Small intestine (tissue), 16 donors: ENCODE results near the gene HS6ST1. TPM values are rescaled to one million over a fixed set of nuclear protein-coding genes. Genes with fewer than 3 reads are reported as not detected.

ENCODE experiments used
- DNase-seq, 2 donors: peaks; one replicate each; pipeline versions ENCODE4 v3.0.0 to v3.0.0-alpha.2; 2013
- FAIRE-seq: peaks from 2 replicates; lab custom pipeline; 2012; peaks lifted over from hg19 to GRCh38; lab: Jason Lieb, UNC
- H3K27ac ChIP-seq, 3 donors: one replicate each; pipeline ENCODE4 v1.5.1; 2013; ENCODE audit warnings: low read length in 2 of 3, mild to moderate bottlenecking in 2 of 3, control low read depth in 1 of 3, inconsistent platforms in 1 of 3, low read depth in 1 of 3, moderate library complexity in 1 of 3
- H3K27me3 ChIP-seq, 3 donors: one replicate each; pipeline ENCODE4 v1.6.1; 2013; ENCODE audit warnings: low read length in 3 of 3, inconsistent platforms in 1 of 3; ENCODE audit not compliant: control insufficient read depth in 3 of 3, insufficient read depth in 3 of 3
- H3K36me3 ChIP-seq, 3 donors: one replicate each; pipeline ENCODE4 v1.6.1; 2013; ENCODE audit warnings: low read length in 3 of 3, inconsistent platforms in 1 of 3, low read depth in 1 of 3, mild to moderate bottlenecking in 1 of 3, moderate library complexity in 1 of 3; ENCODE audit not compliant: control insufficient read depth in 3 of 3, insufficient read depth in 2 of 3
- H3K4me1 ChIP-seq, 3 donors: one replicate each; pipeline ENCODE4 v1.6.1; 2013; ENCODE audit warnings: low read length in 2 of 3, inconsistent platforms in 1 of 3, low read depth in 1 of 3, mild to moderate bottlenecking in 1 of 3, moderate library complexity in 1 of 3; ENCODE audit not compliant: control insufficient read depth in 3 of 3, insufficient read depth in 2 of 3
- H3K4me3 ChIP-seq, 3 donors: one replicate each; pipeline ENCODE4 v1.5.1; 2013; ENCODE audit warnings: low read length in 3 of 3, control low read depth in 1 of 3, inconsistent platforms in 1 of 3, low read depth in 1 of 3, mild to moderate bottlenecking in 1 of 3, moderate library complexity in 1 of 3
- H3K9me3 ChIP-seq, 2 donors: one replicate each; pipeline ENCODE4 v1.6.1; 2013; ENCODE audit warnings: low read depth in 1 of 2, low read length in 1 of 2; ENCODE audit not compliant: control insufficient read depth in 2 of 2, insufficient read depth in 1 of 2
- WGBS, 3 donors: extraction: QIAGEN DNeasy Blood & Tissue Kit; methylation state at CpG; one replicate each; pipeline ENCODE4 v1.1.7; 2013; 5-methylcytosine and 5-hydroxymethylcytosine counted together
- long read RNA-seq, 10 donors: transcript quantifications; one replicate each; lab custom pipeline, GENCODE V29; 2026
- polyA plus RNA-seq, 4 donors: library from polyadenylated mRNA; stranded (reverse) in 3 of 4; unstranded in 1 of 4; fragments of 200-250 nt in 3 of 4; fragments of 120-200 nt in 1 of 4; gene quantifications; one replicate each; pipeline versions ENCODE4 v1.2.1 to v1.2.3, GENCODE V29; 2013
- donor health status: healthy with polysubstance abuse.
- donor health status: control.
- donor health status: control.
- donor health status: Bipolar disorder and iron deficiency.
- donor health status: healthy.

The HS6ST1 gene
- polyA plus RNA-seq: 10 to 100 TPM in 2 of 4 donors, 1 to 10 TPM in 2; 4.0 to 20.7 (median 12.5) TPM
- long read RNA-seq, donor 1: 0 reads
- long read RNA-seq, donor 2, partial matches to known transcripts: 0 of 1 reads
- long read RNA-seq, donor 2, other reads (novel, unspliced or antisense): 0 of 1 reads
- long read RNA-seq, donor 3, partial matches to known transcripts: 0 of 2 reads
- long read RNA-seq, donor 3, other reads (novel, unspliced or antisense): 0 of 2 reads
- long read RNA-seq, donor 4: 0 reads
- long read RNA-seq, donor 5, partial matches to known transcripts: 0 of 4 reads
- long read RNA-seq, donor 5, other reads (novel, unspliced or antisense): 0 of 4 reads
- long read RNA-seq, donor 6, partial matches to known transcripts: 0 of 1 reads
- long read RNA-seq, donor 6, other reads (novel, unspliced or antisense): 0 of 1 reads
- long read RNA-seq, donor 7: 0 reads
- long read RNA-seq, donor 8, partial matches to known transcripts: 0 of 3 reads
- long read RNA-seq, donor 8, other reads (novel, unspliced or antisense): 0 of 3 reads
- long read RNA-seq, donor 9, partial matches to known transcripts: 0 of 1 reads
- long read RNA-seq, donor 9, other reads (novel, unspliced or antisense): 0 of 1 reads
- long read RNA-seq, donor 10, partial matches to known transcripts: 0 of 4 reads
- long read RNA-seq, donor 10, other reads (novel, unspliced or antisense): 0 of 4 reads

- peak within 1 kb of the TSS; percentile 65 to 82 (median 71) for H3K4me3 ChIP-seq
- DNase-seq (peak; percentile 80 to 95), FAIRE-seq (no peak)
- peaks cover 0 to 31% (median 0%) of the 10 kb centered on the region in 3 donors for H3K36me3 ChIP-seq
- H3K27me3 ChIP-seq: peaks cover 0 to 5% (median 0%) of the 10 kb centered on the region in 3 donors
- peak within 1 kb of the TSS in 1 of 3 donors; percentile 52 for H3K27ac ChIP-seq
- H3K4me1 ChIP-seq: peaks cover 2 to 17% (median 3%) of the 10 kb centered on the region in 3 donors
- no peaks in the 10 kb centered on the region for H3K9me3 ChIP-seq
- WGBS, 3 donors: 1 to 2% (median 2%) methylated on average over 48 to 84 of the region's 84 CpGs
These were observed at the start of gene HS6ST1 for GRCh38 chr2:128318776-128319464. Gene HS6ST1 (minus strand): TSS chr2:128318868. CDS start chr2:128318563, 305 bp downstream.

GRCh38 chr2:128367601-128368359, 49.1 kb upstream of the HS6ST1 start:
- WGBS, 3 donors: 79 to 90% (median 87%) methylated on average over 23 of the region's 23 CpGs
- H3K9me3 ChIP-seq: no peaks in the 10 kb centered on the region
- H3K27ac ChIP-seq: no peak overlapping the region
- no peaks in the 10 kb centered on the region for H3K4me1 ChIP-seq
- DNase-seq: no peak
- no peak for FAIRE-seq
- no peaks in the 10 kb centered on the region for H3K27me3 ChIP-seq
- no peak overlapping the region for H3K4me3 ChIP-seq
- H3K36me3 ChIP-seq: no peaks in the 10 kb centered on the region

GRCh38 chr2:128366713-128367511, 48.2 kb upstream of the HS6ST1 start:
- H3K36me3 ChIP-seq: no peaks in the 10 kb centered on the region
- 73 to 78% (median 76%) methylated on average over 7 to 10 of the region's 10 CpGs for WGBS, 3 donors
- FAIRE-seq (no peak), DNase-seq (no peak)
- no peak overlapping the region for H3K4me3 ChIP-seq
- no peaks in the 10 kb centered on the region for H3K9me3 ChIP-seq
- peaks cover 0 to 7% (median 0%) of the 10 kb centered on the region in 3 donors for H3K4me1 ChIP-seq
- H3K27ac ChIP-seq: no peak overlapping the region
- H3K27me3 ChIP-seq: no peaks in the 10 kb centered on the region

GRCh38 chr2:128365217-128365905, 46.7 kb upstream of the HS6ST1 start:
- no peak for DNase-seq
- 87 to 89% (median 88%) methylated on average over 12 of the region's 12 CpGs for WGBS, 3 donors
- Histone ChIP-seq H3K27ac (no peak overlapping the region), H3K36me3 (no peaks in the 10 kb centered on the region), H3K4me1 (peaks cover 0 to 7% (median 0%) of the 10 kb centered on the region in 3 donors), H3K27me3 (no peaks in the 10 kb centered on the region), H3K4me3 (no peak overlapping the region), H3K9me3 (no peaks in the 10 kb centered on the region)
- FAIRE-seq: no peak

GRCh38 chr2:128364441-128364911, 45.8 kb upstream of the HS6ST1 start:
- WGBS, 3 donors: 87 to 95% (median 94%) methylated on average over 7 to 8 of the region's 8 CpGs
- no peak overlapping the region for H3K27ac ChIP-seq
- no peak overlapping the region for H3K4me3 ChIP-seq
- H3K9me3 ChIP-seq: peaks cover 0 to 2% of the 10 kb centered on the region in 2 donors
- H3K36me3 ChIP-seq: no peaks in the 10 kb centered on the region
- DNase-seq: no peak
- FAIRE-seq: no peak
- H3K27me3 ChIP-seq: no peaks in the 10 kb centered on the region
- H3K4me1 ChIP-seq: peaks cover 0 to 7% (median 0%) of the 10 kb centered on the region in 3 donors

GRCh38 chr2:128363934-128364361, 45.3 kb upstream of the HS6ST1 start:
- DNase-seq (no peak), FAIRE-seq (no peak)
- H3K36me3 ChIP-seq: no peaks in the 10 kb centered on the region
- no peak overlapping the region for H3K27ac ChIP-seq
- peaks cover 0 to 7% (median 0%) of the 10 kb centered on the region in 3 donors for H3K4me1 ChIP-seq
- no peaks in the 10 kb centered on the region for H3K27me3 ChIP-seq
- 85 to 87% (median 87%) methylated on average over 11 of the region's 11 CpGs for WGBS, 3 donors
- H3K9me3 ChIP-seq: peaks cover 0 to 5% of the 10 kb centered on the region in 2 donors
- H3K4me3 ChIP-seq: no peak overlapping the region

- H3K36me3 ChIP-seq: no peaks in the 10 kb centered on the region
- WGBS, 3 donors: 40 to 60% (median 48%) methylated on average over 6 of the region's 6 CpGs
- FAIRE-seq (no peak), DNase-seq (no peak)
- peaks cover 0 to 7% (median 0%) of the 10 kb centered on the region in 3 donors for H3K4me1 ChIP-seq
- H3K4me3 ChIP-seq: no peak overlapping the region
- peaks cover 0 to 5% of the 10 kb centered on the region in 2 donors for H3K9me3 ChIP-seq
- no peak overlapping the region for H3K27ac ChIP-seq
- no peaks in the 10 kb centered on the region for H3K27me3 ChIP-seq
These were observed 44.2 kb upstream of the HS6ST1 start for GRCh38 chr2:128362889-128363228.
